Measurements from ENCODE around the gene TEAD1. TPM values are rescaled to one million over a fixed set of nuclear protein-coding genes. Genes with fewer than 3 reads are reported as not detected.

The TEAD1 gene
- total and polyA plus RNA-seq, 9 of the 15 experiments (the other 6 are each of a cell fraction or from before 2014, with no cell fraction given) = 1.7 to 17.7 (median 10.8) TPM

DNA sequence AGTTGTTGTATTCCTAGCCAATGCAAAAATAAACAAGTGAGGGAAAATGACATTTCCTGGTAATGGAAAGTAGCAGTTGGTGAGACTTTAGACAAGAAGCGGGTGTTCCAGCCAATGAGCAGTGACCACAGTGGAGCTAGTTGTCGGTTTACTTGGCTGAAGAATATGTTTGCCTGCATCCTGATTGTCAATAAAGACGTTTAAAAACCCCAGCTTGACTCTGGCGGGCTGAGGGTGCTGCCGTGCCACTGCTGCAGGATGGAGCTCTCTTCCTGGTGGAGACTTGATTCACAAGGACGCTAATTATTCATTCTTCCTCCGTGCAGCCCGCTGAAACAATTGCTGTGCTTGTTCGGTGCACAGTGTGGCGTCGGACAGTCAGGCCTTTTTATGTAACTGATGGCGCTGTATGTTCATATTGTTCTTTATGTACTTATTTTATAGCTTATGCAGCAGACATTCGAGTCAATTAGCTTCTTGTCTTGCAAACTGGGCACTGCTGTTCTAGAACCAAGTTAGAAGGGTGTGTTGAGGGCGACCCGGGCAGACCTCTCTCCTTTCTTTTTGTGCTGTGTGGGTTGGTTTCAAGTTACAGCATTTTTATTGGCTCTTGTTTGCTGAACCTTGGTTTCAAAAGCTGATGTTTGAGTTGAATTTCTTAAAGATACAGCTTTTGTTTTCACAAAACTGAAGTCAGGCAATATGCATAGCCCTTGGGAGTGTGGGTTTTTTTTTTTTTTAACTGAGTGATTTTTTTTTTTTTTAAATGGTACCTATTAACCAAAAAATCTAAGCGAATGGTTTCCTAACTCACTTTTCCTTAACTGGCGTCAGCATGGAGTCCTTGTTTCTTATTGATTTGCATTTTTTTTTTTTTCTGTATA, 153.9 kb downstream of the TEAD1 start (continued):
- TF ChIP-seq NEUROD1 (IDR thresholded peaks at IDR 0.05; ENCODE audit: borderline replicate concordance, low read depth, low read length, partially characterized antibody) (no peak), GABPB1 (CRISPR knock-in tag; IDR thresholded peaks at IDR 0.05) (no peak), HEY1 (CRISPR knock-in tag; IDR thresholded peaks at IDR 0.05; ENCODE audit: borderline replicate concordance) (no peak), TSC22D4 (tag; IDR thresholded peaks at IDR 0.05) (no peak), SMAD4 (CRISPR knock-in tag; conservative IDR thresholded peaks at IDR 0.05) (0 out of 2 replicates have a peak, but pooled peaks have one; percentile 46), RUNX1 (IDR thresholded peaks at IDR 0.05; ENCODE audit: low read depth) (no peak), PHB2 (IDR thresholded peaks at IDR 0.05; ENCODE audit: low read depth) (no peak), CEBPB (tag; IDR thresholded peaks at IDR 0.05) (no peak), L3MBTL2 (IDR thresholded peaks at IDR 0.05) (no peak), ZNF124 (CRISPR knock-in tag; IDR thresholded peaks at IDR 0.05) (no peak), RBBP5 (IDR thresholded peaks at IDR 0.05; ENCODE audit: borderline replicate concordance, insufficient read depth, low read length, poor library complexity, severe bottlenecking) (peak; percentile 43), BMI1 (IDR thresholded peaks at IDR 0.05; ENCODE audit: low read length) (no peak), MTA3 (IDR thresholded peaks at IDR 0.05; ENCODE audit: borderline replicate concordance) (peak; percentile 24; the same call in 1 of the 2 replicates), NR2C2 (CRISPR knock-in tag; IDR thresholded peaks at IDR 0.05) (no peak), NR2C2 (tag; IDR thresholded peaks at IDR 0.05) (peak; percentile 38; the same call in 1 of the 2 replicates), RBFOX2 (IDR thresholded peaks at IDR 0.05; ENCODE audit: low read depth, low read length) (0 out of 2 replicates have a peak, but pooled peaks have one; percentile 36), SLC30A9 (CRISPR knock-in tag; IDR thresholded peaks at IDR 0.05) (no peak), FOXM1 (IDR thresholded peaks at IDR 0.05; ENCODE audit: low read depth) (peak; percentile 89), FOXM1 (CRISPR knock-in tag; IDR thresholded peaks at IDR 0.05; ENCODE audit: low read depth) (no peak), ZNF253 (CRISPR knock-in tag; conservative IDR thresholded peaks at IDR 0.05) (no peak), CBX2 (IDR thresholded peaks at IDR 0.05; ENCODE audit: insufficient read depth, low read length, poor library complexity, severe bottlenecking) (no peak), IFI16 (CRISPR knock-in tag; IDR thresholded peaks at IDR 0.05) (no peak), XRCC5 (IDR thresholded peaks at IDR 0.05; ENCODE audit: low read depth, low read length) (no peak)
- TF ChIP-seq, protein P1, sequence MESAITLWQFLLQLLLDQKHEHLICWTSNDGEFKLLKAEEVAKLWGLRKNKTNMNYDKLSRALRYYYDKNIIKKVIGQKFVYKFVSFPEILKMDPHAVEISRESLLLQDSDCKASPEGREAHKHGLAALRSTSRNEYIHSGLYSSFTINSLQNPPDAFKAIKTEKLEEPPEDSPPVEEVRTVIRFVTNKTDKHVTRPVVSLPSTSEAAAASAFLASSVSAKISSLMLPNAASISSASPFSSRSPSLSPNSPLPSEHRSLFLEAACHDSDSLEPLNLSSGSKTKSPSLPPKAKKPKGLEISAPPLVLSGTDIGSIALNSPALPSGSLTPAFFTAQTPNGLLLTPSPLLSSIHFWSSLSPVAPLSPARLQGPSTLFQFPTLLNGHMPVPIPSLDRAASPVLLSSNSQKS (CRISPR knock-in tag; IDR thresholded peaks at IDR 0.05) = no peak
- TF ChIP-seq, protein P2, sequence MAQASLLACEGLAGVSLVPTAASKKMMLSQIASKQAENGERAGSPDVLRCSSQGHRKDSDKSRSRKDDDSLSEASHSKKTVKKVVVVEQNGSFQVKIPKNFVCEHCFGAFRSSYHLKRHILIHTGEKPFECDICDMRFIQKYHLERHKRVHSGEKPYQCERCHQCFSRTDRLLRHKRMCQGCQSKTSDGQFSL (CRISPR knock-in tag; IDR thresholded peaks at IDR 0.05) = no peak
- TF ChIP-seq, protein P2 (tag; IDR thresholded peaks at IDR 0.05) = no peak
